ENCODE data around the gene CRY1. TPM values are rescaled to one million over a fixed set of nuclear protein-coding genes. Genes with fewer than 3 reads are reported as not detected.
"Not testable (repeated sequence)": the region's sequence is repeated elsewhere in the genome, so short reads cannot be mapped to it uniquely, and the experiment has no call there.

Gene CRY1
- polyA plus RNA-seq, 1 of the 3 experiments (the other 2 are of a cell fraction): 4.9 TPM

DNA sequence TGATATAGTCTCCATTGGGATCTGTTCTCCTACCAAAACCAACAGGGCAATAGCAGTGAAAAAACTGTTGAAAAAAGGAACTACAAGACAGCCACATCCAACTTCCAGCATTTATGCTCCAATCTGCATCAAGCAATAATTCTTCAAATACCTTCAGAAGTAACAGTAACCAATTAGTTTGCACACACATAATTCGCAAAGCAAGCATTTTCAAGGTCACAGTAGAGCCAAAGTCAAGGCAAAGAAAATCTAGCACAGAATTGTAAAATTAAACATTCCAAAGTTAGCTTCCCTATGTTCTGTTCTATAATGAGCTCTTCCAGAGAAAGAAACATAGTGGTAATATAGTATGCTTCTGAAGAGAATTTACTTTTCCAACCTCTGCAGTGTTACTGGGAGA lies 95.4 kb downstream of the CRY1 start:
- Histone ChIP-seq H3K9me3 (no peaks in the 10 kb centered on the region), H3K27ac (ENCODE audit: low read depth in 2 of 2, low read length in 1 of 2) (no peak overlapping the region), H3F3A (replicated peaks; ENCODE audit: insufficient read depth) (no peaks in the 10 kb centered on the region), H3K4me1 (ENCODE audit: control insufficient read depth in 1 of 2, insufficient read depth in 2 of 2, low read depth in 1 of 2, low read length in 1 of 2) (peaks cover 0 to 5% of the 10 kb centered on the region in 2 experiments; a peak in 1 of 4 replicates), H3K27me3 (ENCODE audit: insufficient read depth) (no peaks in the 10 kb centered on the region), H3K4me3 (ENCODE audit: low read depth in 2 of 2, low read length in 1 of 2) (no peak overlapping the region), H2AFZ (ENCODE audit: low read depth) (no peak overlapping the region), H3K4me2 (no peak overlapping the region), H3K9me2 (no peaks in the 10 kb centered on the region), H3K36me3 (replicated peaks in 1 of 2; ENCODE audit: control insufficient read depth in 1 of 2, insufficient read depth in 2 of 2, low read length in 1 of 2) (peaks cover 6 to 17% of the 10 kb centered on the region in 2 experiments), H3K9ac (no peak overlapping the region), H3K79me2 (ENCODE audit: insufficient read depth) (no peaks in the 10 kb centered on the region), H4K20me1 (ENCODE audit: insufficient read depth) (no peaks in the 10 kb centered on the region)
- DNase-seq: no peak
- POLR2A ChIA-PET: no interaction called here
- CTCF ChIA-PET: interaction anchor here (0.6 to 2.4 kb wide), 3 partner anchors 11 to 1976 kb away, joined by 3 to 6 read pairs (median 3); no protein-coding TSS in a partner anchor
- WGBS (ENCODE audit: low lambda C conversion rate): 92% methylated on average over 1 of the region's 1 CpG
- TF ChIP-seq MXI1 (IDR thresholded peaks at IDR 0.05; ENCODE audit: low read depth, low read length) (no peak), USF1 (IDR thresholded peaks at IDR 0.05; ENCODE audit: borderline replicate concordance, low read depth) (no peak), RCOR1 (IDR thresholded peaks at IDR 0.05; ENCODE audit: low read length) (no peak), GATA2 (CRISPR knock-in tag; IDR thresholded peaks at IDR 0.05) (no peak), RFX5 (IDR thresholded peaks at IDR 0.05; ENCODE audit: low read length) (no peak), FOXJ3 (CRISPR knock-in tag; IDR thresholded peaks at IDR 0.05) (no peak), REST (IDR thresholded peaks at IDR 0.05; ENCODE audit: low read depth, low read length) (no peak), EZH2phosphoT487 (IDR thresholded peaks at IDR 0.05; ENCODE audit: borderline replicate concordance, low read depth) (no peak), TCF12 (IDR thresholded peaks at IDR 0.05) (no peak), NFIC (IDR thresholded peaks at IDR 0.05; ENCODE audit: borderline replicate concordance) (no peak), POLR2AphosphoS5 (IDR thresholded peaks at IDR 0.05; ENCODE audit: low read depth, low read length) (no peak), RAD21 (IDR thresholded peaks at IDR 0.05; ENCODE audit: low read length) (no peak), GABPA (IDR thresholded peaks at IDR 0.05; ENCODE audit: low read depth) (no peak)
- TF ChIP-seq, protein P1, sequence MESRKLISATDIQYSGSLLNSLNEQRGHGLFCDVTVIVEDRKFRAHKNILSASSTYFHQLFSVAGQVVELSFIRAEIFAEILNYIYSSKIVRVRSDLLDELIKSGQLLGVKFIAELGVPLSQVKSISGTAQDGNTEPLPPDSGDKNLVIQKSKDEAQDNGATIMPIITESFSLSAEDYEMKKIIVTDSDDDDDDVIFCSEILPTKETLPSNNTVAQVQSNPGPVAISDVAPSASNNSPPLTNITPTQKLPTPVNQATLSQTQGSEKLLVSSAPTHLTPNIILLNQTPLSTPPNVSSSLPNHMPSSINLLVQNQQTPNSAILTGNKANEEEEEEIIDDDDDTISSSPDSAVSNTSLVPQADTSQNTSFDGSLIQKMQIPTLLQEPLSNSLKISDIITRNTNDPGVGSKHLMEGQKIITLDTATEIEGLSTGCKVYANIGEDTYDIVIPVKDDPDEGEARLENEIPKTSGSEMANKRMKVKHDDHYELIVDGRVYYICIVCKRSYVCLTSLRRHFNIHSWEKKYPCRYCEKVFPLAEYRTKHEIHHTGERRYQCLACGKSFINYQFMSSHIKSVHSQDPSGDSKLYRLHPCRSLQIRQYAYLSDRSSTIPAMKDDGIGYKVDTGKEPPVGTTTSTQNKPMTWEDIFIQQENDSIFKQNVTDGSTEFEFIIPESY (IDR thresholded peaks at IDR 0.05; ENCODE audit: borderline replicate concordance, low read depth): no peak

DNA sequence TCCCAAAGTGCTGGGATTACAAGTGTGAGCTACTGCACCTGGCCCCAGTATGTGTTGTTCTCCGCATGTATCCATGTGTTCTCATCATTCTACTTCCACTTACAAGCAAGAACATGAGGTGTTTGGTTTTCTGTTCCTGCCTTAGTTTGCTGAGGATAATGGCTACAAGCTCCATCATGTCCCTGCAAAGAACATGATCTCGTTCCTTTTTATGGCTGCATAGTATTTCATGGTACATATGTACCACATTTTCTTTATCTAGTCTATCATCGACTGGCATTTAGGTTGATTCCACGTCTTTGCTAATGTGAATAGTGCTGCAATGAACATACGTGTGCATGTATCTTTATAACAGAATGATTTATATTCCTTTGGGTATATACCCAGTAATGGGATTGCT lies 97.2 kb downstream of the CRY1 start:
- H3K27me3 ChIP-seq (ENCODE audit: insufficient read depth); H3K4me3 ChIP-seq (ENCODE audit: low read depth in 2 of 2, low read length in 1 of 2); POLR2A ChIA-PET; H3K9me3 ChIP-seq; H3K4me2 ChIP-seq; H4K20me1 ChIP-seq (ENCODE audit: insufficient read depth); H3F3A ChIP-seq (replicated peaks; ENCODE audit: insufficient read depth); H3K9ac ChIP-seq; H2AFZ ChIP-seq (ENCODE audit: low read depth); DNase-seq; CTCF ChIA-PET; H3K4me1 ChIP-seq (ENCODE audit: control insufficient read depth in 1 of 2, insufficient read depth in 2 of 2, low read depth in 1 of 2, low read length in 1 of 2); H3K79me2 ChIP-seq (ENCODE audit: insufficient read depth); H3K9me2 ChIP-seq; H3K27ac ChIP-seq (ENCODE audit: low read depth in 2 of 2, low read length in 1 of 2): not testable (repeated sequence)
- WGBS (ENCODE audit: low lambda C conversion rate): 96% methylated on average over 5 of the region's 5 CpGs
- H3K36me3 ChIP-seq (replicated peaks in 1 of 2; ENCODE audit: control insufficient read depth in 1 of 2, insufficient read depth in 2 of 2, low read length in 1 of 2): peaks cover 9 to 20% of the 10 kb centered on the region in 2 experiments
